Neural progenitor cell (in vitro differentiated cells): ENCODE data around the gene COX4I2. TPM values are rescaled to one million over a fixed set of nuclear protein-coding genes. Genes with fewer than 3 reads are reported as not detected.
"Not testable (repeated sequence)": the region's sequence is repeated elsewhere in the genome, so short reads cannot be mapped to it uniquely, and the experiment has no call there.

Experiments
- DNase-seq: peaks from one replicate; pipeline ENCODE4 v3.0.0-alpha.2; 2016; ENCODE audit warnings: low spot score
- H2AFZ ChIP-seq: fragments of 200-600 bp; sonication (generic); replicated peaks from 2 replicates; pipeline ENCODE4 v1.6.1; 2016; ENCODE audit warnings: antibody characterized with exemption
- H3F3A ChIP-seq: fragments of 200-600 bp; sonication (generic); 2 replicates; pipeline ENCODE4 v1.6.1; 2016; ENCODE audit warnings: antibody characterized with exemption, low read depth
- H3K27ac ChIP-seq: fragments of 200-600 bp; sonication (generic); 2 replicates; pipeline ENCODE4 v1.5.1; 2016; ENCODE audit warnings: mild to moderate bottlenecking
- H3K27me3 ChIP-seq: fragments of 200-600 bp; sonication (generic); 2 replicates; pipeline ENCODE4 v1.6.1; 2016; ENCODE audit warnings: mild to moderate bottlenecking, moderate library complexity
- H3K36me3 ChIP-seq: fragments of 200-600 bp; sonication (generic); 2 replicates; pipeline ENCODE4 v1.5.1; 2016
- H3K4me1 ChIP-seq: fragments of 200-600 bp; sonication (generic); 2 replicates; pipeline ENCODE4 v1.6.1; 2016; ENCODE audit warnings: mixed run types
- H3K4me2 ChIP-seq: fragments of 200-600 bp; sonication (generic); 2 replicates; pipeline ENCODE4 v1.6.1; 2016
- H3K4me3 ChIP-seq: fragments of 200-600 bp; sonication (generic); 2 replicates; pipeline ENCODE4 v1.5.1; 2016
- H3K79me2 ChIP-seq: fragments of 200-600 bp; sonication (generic); 2 replicates; pipeline ENCODE4 v1.6.1; 2016; ENCODE audit warnings: low read depth
- H3K9ac ChIP-seq: fragments of 200-600 bp; sonication (generic); 2 replicates; pipeline ENCODE4 v1.6.1; 2016
- H3K9me3 ChIP-seq: fragments of 200-600 bp; sonication (generic); 2 replicates; pipeline ENCODE4 v1.5.1; 2016; ENCODE audit warnings: low read depth
- H4K20me1 ChIP-seq: fragments of 200-600 bp; sonication (generic); 2 replicates; pipeline ENCODE4 v1.6.1; 2016; ENCODE audit warnings: low read depth
- H3K27ac Mint-ChIP-seq: 3 replicates; pipeline ENCODE4 v1.8.0; 2021; ENCODE audit warnings: mixed read lengths
- H3K27me3 Mint-ChIP-seq: 2 replicates; pipeline ENCODE4 v1.8.0; 2022; ENCODE audit warnings: low read depth, mild to moderate bottlenecking, inconsistent platforms, moderate library complexity, mixed read lengths; ENCODE audit not compliant: insufficient read depth
- H3K36me3 Mint-ChIP-seq: 3 replicates; pipeline ENCODE4 v1.8.0; 2021; ENCODE audit warnings: mixed read lengths
- H3K4me1 Mint-ChIP-seq: 3 replicates; pipeline ENCODE4 v1.8.0; 2021; ENCODE audit warnings: mixed read lengths
- H3K4me3 Mint-ChIP-seq: 3 replicates; pipeline ENCODE4 v1.8.0; 2021; ENCODE audit warnings: mild to moderate bottlenecking, moderate library complexity, mixed read lengths
- H3K9me3 Mint-ChIP-seq: 3 replicates; pipeline ENCODE4 v1.8.0; 2020; ENCODE audit warnings: mixed read lengths
- EZH2 ChIP-seq: fragments of 200-600 bp; sonication (generic); IDR thresholded peaks from 2 replicates; pipeline ENCODE4 v1.6.1; 2017; ENCODE audit warnings: antibody characterized with exemption, mild to moderate bottlenecking, moderate library complexity
- EZH2phosphoT487 ChIP-seq: fragments of 200-600 bp; sonication (generic); IDR thresholded peaks from 2 replicates; pipeline ENCODE4 v1.6.1; 2017; ENCODE audit warnings: antibody characterized with exemption
- total RNA-seq: library from RNA; depleted of rRNA; stranded (reverse); fragments of >200 nt; gene quantifications from 2 replicates; pipeline ENCODE4 v1.2.3, GENCODE V29; 2015; ENCODE audit warnings: low replicate concordance
- TF ChIP-seq, protein P1 (sequence below): fragments of 200-600 bp; sonication (generic); IDR thresholded peaks from 2 replicates; pipeline ENCODE4 v1.5.1; 2017; ENCODE audit warnings: antibody characterized with exemption, mild to moderate bottlenecking

The COX4I2 gene
- total RNA-seq, 1 donor from 2014 or later, result not detected

DNA sequence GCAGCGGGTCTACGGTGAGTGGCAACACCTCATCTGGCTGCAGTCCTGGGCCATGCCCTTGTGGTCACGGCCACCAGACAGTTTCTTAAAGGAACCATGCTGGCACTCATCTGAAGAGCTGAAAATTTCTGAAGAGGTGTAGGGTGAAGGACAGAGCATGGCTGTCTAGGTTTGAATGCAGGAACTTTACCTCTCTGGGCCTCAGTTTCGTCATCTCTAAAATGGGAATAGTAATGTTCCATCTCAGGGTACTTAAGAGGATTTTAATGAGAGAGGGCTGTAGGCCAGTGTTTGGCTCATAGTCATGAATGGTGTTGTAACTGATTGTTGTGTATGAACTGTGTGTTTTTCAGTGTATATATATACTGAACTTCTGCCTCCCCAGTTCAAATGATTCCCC, 5.8 kb downstream of the COX4I2 start:
- TF ChIP-seq, protein P1, sequence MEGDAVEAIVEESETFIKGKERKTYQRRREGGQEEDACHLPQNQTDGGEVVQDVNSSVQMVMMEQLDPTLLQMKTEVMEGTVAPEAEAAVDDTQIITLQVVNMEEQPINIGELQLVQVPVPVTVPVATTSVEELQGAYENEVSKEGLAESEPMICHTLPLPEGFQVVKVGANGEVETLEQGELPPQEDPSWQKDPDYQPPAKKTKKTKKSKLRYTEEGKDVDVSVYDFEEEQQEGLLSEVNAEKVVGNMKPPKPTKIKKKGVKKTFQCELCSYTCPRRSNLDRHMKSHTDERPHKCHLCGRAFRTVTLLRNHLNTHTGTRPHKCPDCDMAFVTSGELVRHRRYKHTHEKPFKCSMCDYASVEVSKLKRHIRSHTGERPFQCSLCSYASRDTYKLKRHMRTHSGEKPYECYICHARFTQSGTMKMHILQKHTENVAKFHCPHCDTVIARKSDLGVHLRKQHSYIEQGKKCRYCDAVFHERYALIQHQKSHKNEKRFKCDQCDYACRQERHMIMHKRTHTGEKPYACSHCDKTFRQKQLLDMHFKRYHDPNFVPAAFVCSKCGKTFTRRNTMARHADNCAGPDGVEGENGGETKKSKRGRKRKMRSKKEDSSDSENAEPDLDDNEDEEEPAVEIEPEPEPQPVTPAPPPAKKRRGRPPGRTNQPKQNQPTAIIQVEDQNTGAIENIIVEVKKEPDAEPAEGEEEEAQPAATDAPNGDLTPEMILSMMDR, result no peak
- TF ChIP-seq EZH2phosphoT487 (no peak), EZH2 (no peak)
- H3K27me3 ChIP-seq, result no peaks in the 10 kb centered on the region
- H3K4me3 ChIP-seq, result no peak overlapping the region
- H2AFZ ChIP-seq, result no peak overlapping the region
- no peaks in the 10 kb centered on the region for H3K79me2 ChIP-seq
- peaks cover 2% of the 10 kb centered on the region for H3K4me1 ChIP-seq
- no peaks in the 10 kb centered on the region for H3K36me3 ChIP-seq
- no peak for DNase-seq
- H3K36me3 Mint-ChIP-seq, result no peaks in the 10 kb centered on the region
- peaks cover 17% of the 10 kb centered on the region for H3K27me3 Mint-ChIP-seq
- H4K20me1 ChIP-seq, result no peaks in the 10 kb centered on the region
- no peak overlapping the region for H3K9ac ChIP-seq
- H3K4me1 Mint-ChIP-seq, result peaks cover 11% of the 10 kb centered on the region
- H3K9me3 ChIP-seq, result no peaks in the 10 kb centered on the region
- no peaks in the 10 kb centered on the region for H3F3A ChIP-seq
- no peak overlapping the region for H3K27ac Mint-ChIP-seq
- H3K27ac ChIP-seq, result no peak overlapping the region
- no peak overlapping the region for H3K4me3 Mint-ChIP-seq
- H3K9me3 Mint-ChIP-seq, result no peaks in the 10 kb centered on the region
- H3K4me2 ChIP-seq, result no peak overlapping the region

DNA sequence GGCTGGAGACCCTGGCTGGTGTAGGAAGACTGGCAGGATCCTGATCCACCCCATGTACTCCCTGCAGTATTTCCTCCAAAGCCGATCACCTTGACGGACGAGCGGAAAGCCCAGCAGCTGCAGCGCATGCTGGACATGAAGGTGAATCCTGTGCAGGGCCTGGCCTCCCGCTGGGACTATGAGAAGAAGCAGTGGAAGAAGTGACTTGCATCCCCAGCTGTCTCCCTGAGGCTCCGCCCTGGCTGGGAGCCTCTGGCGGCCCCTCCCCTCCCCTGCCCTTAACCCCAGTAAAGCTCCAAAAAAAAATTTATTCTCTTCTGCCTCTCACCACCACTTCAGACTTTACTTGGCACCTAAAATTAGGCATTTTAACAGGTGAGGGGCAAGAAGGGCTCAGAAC, 7.0 kb downstream of the COX4I2 start:
- Histone ChIP-seq H3K27me3 (no peaks in the 10 kb centered on the region), H3K4me3 (no peak overlapping the region), H4K20me1 (no peaks in the 10 kb centered on the region), H3K4me1 (no peaks in the 10 kb centered on the region), H3K9ac (no peak overlapping the region), H3K27ac (no peak overlapping the region), H3K79me2 (no peaks in the 10 kb centered on the region), H3K4me2 (no peak overlapping the region), H3F3A (no peaks in the 10 kb centered on the region), H2AFZ (no peak overlapping the region), H3K36me3 (no peaks in the 10 kb centered on the region), H3K9me3 (no peaks in the 10 kb centered on the region)
- Mint-ChIP-seq H3K27ac (no peak overlapping the region), H3K4me1 (peaks cover 8% of the 10 kb centered on the region), H3K4me3 (no peak overlapping the region), H3K27me3 (peaks cover 17% of the 10 kb centered on the region), H3K36me3 (no peaks in the 10 kb centered on the region), H3K9me3 (no peaks in the 10 kb centered on the region)
- no peak for DNase-seq
- no peak for TF ChIP-seq EZH2phosphoT487
- TF ChIP-seq EZH2, result no peak
- TF ChIP-seq, protein P1, result no peak

DNA sequence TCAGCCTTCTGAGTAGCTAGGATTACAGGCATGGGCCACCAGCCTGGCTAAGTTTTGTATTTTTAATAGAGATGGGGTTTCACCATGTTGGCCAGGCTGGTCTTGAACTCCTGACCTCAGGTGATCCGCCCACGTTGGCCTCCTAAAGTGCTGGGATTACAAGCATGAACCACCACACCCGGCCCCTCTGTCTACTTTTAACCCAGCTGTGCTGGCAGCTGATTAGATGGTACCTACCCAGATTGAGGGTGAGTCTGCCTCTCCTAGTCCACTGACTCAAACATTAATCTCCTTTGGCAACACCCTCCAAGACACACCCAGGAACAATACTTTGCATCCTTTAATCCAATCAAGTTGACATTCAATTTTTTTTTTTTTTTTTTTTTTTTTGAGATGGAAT, 10.4 kb downstream of the COX4I2 start:
- H3K27me3 ChIP-seq, H3K4me3 ChIP-seq, H3K9ac ChIP-seq, H3K27ac Mint-ChIP-seq, H3K4me1 Mint-ChIP-seq, H3K79me2 ChIP-seq, H3K4me2 ChIP-seq, H3F3A ChIP-seq, H3K4me3 Mint-ChIP-seq, H3K9me3 ChIP-seq, H3K27me3 Mint-ChIP-seq, H2AFZ ChIP-seq, H3K4me1 ChIP-seq, DNase-seq, H3K9me3 Mint-ChIP-seq, H3K36me3 Mint-ChIP-seq, H3K36me3 ChIP-seq, H3K27ac ChIP-seq, H4K20me1 ChIP-seq: not testable (repeated sequence)

DNA sequence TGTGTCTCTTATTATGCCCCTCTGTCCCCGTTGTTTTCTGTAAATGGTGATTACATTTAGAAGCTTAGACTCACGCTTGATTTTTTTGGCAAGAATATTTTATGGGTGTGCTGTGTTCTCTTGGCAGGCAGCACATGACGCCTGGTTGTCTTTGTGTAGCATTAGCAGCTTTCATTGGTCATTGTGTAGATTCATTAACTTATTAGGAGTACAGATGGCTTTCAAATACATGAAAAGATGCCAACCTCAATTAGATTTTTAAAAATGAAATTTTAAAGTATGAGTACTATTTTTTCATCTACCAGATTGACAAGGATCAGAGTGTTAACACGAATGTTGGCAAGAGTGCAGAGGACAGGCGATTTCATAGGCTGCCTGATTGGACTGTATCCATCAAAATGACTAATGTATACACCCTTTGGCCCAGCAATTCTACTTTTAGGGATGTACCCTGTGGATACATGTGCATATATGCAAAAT, 15.2 kb downstream of the COX4I2 start:
- Histone ChIP-seq H3K4me2 (no peak overlapping the region), H4K20me1 (no peaks in the 10 kb centered on the region), H3K36me3 (no peaks in the 10 kb centered on the region), H3K27ac (no peak overlapping the region), H3K4me1 (no peaks in the 10 kb centered on the region), H3K9ac (no peak overlapping the region), H3K27me3 (no peaks in the 10 kb centered on the region), H2AFZ (no peak overlapping the region), H3K79me2 (no peaks in the 10 kb centered on the region), H3K4me3 (no peak overlapping the region), H3F3A (no peaks in the 10 kb centered on the region), H3K9me3 (no peaks in the 10 kb centered on the region)
- Mint-ChIP-seq H3K36me3 (no peaks in the 10 kb centered on the region), H3K4me1 (peaks cover 2% of the 10 kb centered on the region), H3K9me3 (no peaks in the 10 kb centered on the region), H3K27me3 (peaks cover 5% of the 10 kb centered on the region), H3K4me3 (no peak overlapping the region), H3K27ac (no peak overlapping the region)
- DNase-seq, result no peak
- TF ChIP-seq, protein P1, result no peak
- TF ChIP-seq EZH2, result no peak
- TF ChIP-seq EZH2phosphoT487, result no peak
